Naive thymus-derived CD4-positive, alpha-beta T cell (primary cell): ENCODE measurements around the gene TNFRSF6B. TPM values are rescaled to one million over a fixed set of nuclear protein-coding genes. Genes with fewer than 3 reads are reported as not detected.
A peak's percentile ranks its signal among the peaks of the same experiment; 100 is the strongest.

Source experiments
- ATAC-seq: fragments of 150-1000 bp; cut with Tn5 transposase; 2 replicates; pipeline ENCODE4 v1.10.0; 2021; ENCODE audit warnings: mild to moderate bottlenecking, moderate library complexity
- CTCF ChIA-PET: fragments of 350-600 bp; sonication (Branson Sonifier 250); formaldehyde crosslinking; loops from one replicate; lab custom pipeline; 2021; ENCODE audit warnings: antibody characterized with exemption; lab: Charles Lee
- POLR2A ChIA-PET: fragments of 350-600 bp; sonication (Branson Sonifier 250); formaldehyde crosslinking; loops from one replicate; lab custom pipeline; 2021; ENCODE audit warnings: antibody characterized with exemption, inconsistent platforms; lab: Charles Lee
- DNase-seq, 9 donors: peaks; one replicate each; pipeline versions ENCODE4 v3.0.0 to v3.0.0-alpha.2; 2020 to 2022; ENCODE audit warnings: mixed read lengths in 1 of 9
- H3K27ac ChIP-seq: one replicate; pipeline ENCODE4 v1.7.0; 2013; ENCODE audit warnings: mild to moderate bottlenecking, low read depth, low read length, moderate library complexity
- H3K27me3 ChIP-seq, 2 donors: one replicate each; pipeline ENCODE4 v1.7.0; 2013; ENCODE audit warnings: low read length in 2 of 2, mild to moderate bottlenecking in 2 of 2, moderate library complexity in 2 of 2; ENCODE audit not compliant: control insufficient read depth in 2 of 2, insufficient read depth in 2 of 2
- H3K36me3 ChIP-seq, 3 experiments: 1 replicate in 2 of 3; 2 replicates in 1 of 3; pipeline ENCODE4 v1.7.0; 2013; ENCODE audit warnings: low read length in 3 of 3, mild to moderate bottlenecking in 3 of 3, moderate library complexity in 1 of 3; ENCODE audit not compliant: insufficient read depth in 3 of 3, control insufficient read depth in 2 of 3
- H3K4me1 ChIP-seq, 2 donors: one replicate each; pipeline ENCODE4 v1.7.0; 2013; ENCODE audit warnings: low read length in 2 of 2, mild to moderate bottlenecking in 2 of 2, moderate library complexity in 1 of 2; ENCODE audit not compliant: control insufficient read depth in 2 of 2, insufficient read depth in 2 of 2
- H3K4me3 ChIP-seq: 2 replicates; pipeline ENCODE4 v1.7.0; 2013; ENCODE audit warnings: mild to moderate bottlenecking, low read length
- H3K9me3 ChIP-seq, 3 experiments: 1 replicate in 2 of 3; 2 replicates in 1 of 3; pipeline ENCODE4 v1.7.0; 2013; ENCODE audit warnings: low read length in 3 of 3; ENCODE audit not compliant: control insufficient read depth in 2 of 3
- H3K27ac Mint-ChIP-seq, 9 donors: one replicate each; pipeline ENCODE4 v1.8.0; 2020 to 2022; ENCODE audit warnings: mixed read lengths in 9 of 9, mild to moderate bottlenecking in 8 of 9, moderate library complexity in 5 of 9, inconsistent platforms in 2 of 9
- H3K27me3 Mint-ChIP-seq, 5 donors: one replicate each; pipeline ENCODE4 v1.8.0; 2021 to 2022; ENCODE audit warnings: mixed read lengths in 5 of 5, mild to moderate bottlenecking in 1 of 5
- H3K36me3 Mint-ChIP-seq, 5 donors: one replicate each; pipeline ENCODE4 v1.8.0; 2020 to 2022; ENCODE audit warnings: mixed read lengths in 5 of 5, mild to moderate bottlenecking in 3 of 5, inconsistent platforms in 1 of 5
- H3K4me1 Mint-ChIP-seq, 7 donors: one replicate each; pipeline ENCODE4 v1.8.0; 2020 to 2022; ENCODE audit warnings: mixed read lengths in 7 of 7, mild to moderate bottlenecking in 3 of 7, inconsistent platforms in 1 of 7
- H3K4me3 Mint-ChIP-seq, 10 donors: one replicate each; pipeline ENCODE4 v1.8.0; 2020 to 2022; ENCODE audit warnings: mild to moderate bottlenecking in 10 of 10, mixed read lengths in 10 of 10, moderate library complexity in 6 of 10, inconsistent platforms in 2 of 10
- H3K9me3 Mint-ChIP-seq, 11 donors: one replicate each; pipeline ENCODE4 v1.8.0; 2020 to 2022; ENCODE audit warnings: mixed read lengths in 11 of 11, mild to moderate bottlenecking in 4 of 11, inconsistent platforms in 1 of 11, moderate library complexity in 1 of 11
- intact Hi-C, 2 donors: fragments of 100-400 bp; cut with micrococcal nuclease; formaldehyde crosslinking; loops; one replicate each; pipeline ENCODE4 v1.15.1; 2023
- polyA plus RNA-seq, 2 donors: library from polyadenylated mRNA; unstranded; fragments of 300-500 nt; fragmentation: Illumina TruSeq; gene quantifications; one replicate each; pipeline ENCODE4 v1.2.3, GENCODE V29; 2021
- total RNA-seq, 6 experiments: library from RNA in 5 of 6; stranded (reverse) in 5 of 6; gene quantifications; 1 replicate in 5 of 6; 2 replicates in 1 of 6; pipeline ENCODE4 v1.2.3 and lab custom pipeline; 2021 to 2026

TNFRSF6B gene
- total and polyA plus RNA-seq, 7 experiments from 2014 or later, result 0.22 to 0.74 TPM; not detected in 5

DNA sequence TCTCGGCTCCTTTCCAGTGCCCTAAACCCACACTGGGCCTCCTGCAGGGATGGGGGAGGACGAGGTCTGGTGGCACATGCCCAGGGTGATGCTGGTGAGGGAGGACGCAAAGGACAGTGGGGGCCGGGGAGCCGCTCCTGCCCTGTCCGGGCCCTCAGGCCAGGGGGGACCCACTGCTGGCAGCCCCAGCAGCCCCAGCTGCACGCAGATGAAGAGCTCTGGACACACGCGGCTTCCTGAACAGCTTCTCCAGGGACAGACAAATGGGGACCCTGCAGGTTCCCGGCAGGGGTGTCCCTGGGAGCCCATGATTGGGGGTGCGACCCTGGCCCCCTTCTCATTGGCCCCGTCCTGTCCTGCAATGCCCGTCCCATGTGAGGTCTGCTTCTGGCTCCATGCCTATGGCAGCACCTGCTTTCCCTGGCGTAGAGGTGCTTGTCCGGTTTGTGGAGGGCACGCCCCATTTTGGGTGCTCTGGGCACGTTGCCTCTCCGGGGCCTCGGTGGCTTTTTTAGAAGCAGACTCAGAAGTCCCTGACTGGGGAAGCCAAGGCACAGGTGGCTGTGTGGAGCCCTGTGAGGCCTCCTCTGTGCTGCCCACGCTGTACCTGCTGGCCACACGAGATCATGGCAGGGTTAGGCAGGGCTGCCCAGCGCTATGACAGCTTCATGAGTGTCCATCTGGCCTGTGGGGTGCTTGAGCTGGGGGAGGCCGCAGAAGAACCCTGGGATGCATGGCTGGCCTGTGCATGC lies 15.4 kb upstream of the TNFRSF6B start:
- Mint-ChIP-seq H3K9me3 (no peaks in the 10 kb centered on the region), H3K27ac (no peak overlapping the region), H3K27me3 (no peaks in the 10 kb centered on the region), H3K4me3 (no peak overlapping the region), H3K36me3 (peaks cover 0 to 12% (median 0%) of the 10 kb centered on the region in 5 donors), H3K4me1 (peaks cover 0 to 5% (median 0%) of the 10 kb centered on the region in 7 donors)
- Histone ChIP-seq H3K4me3 (no peak overlapping the region), H3K4me1 (no peaks in the 10 kb centered on the region), H3K36me3 (peaks cover 0 to 22% (median 0%) of the 10 kb centered on the region in 3 experiments), H3K27ac (no peak overlapping the region), H3K27me3 (no peaks in the 10 kb centered on the region), H3K9me3 (no peaks in the 10 kb centered on the region)
- intact Hi-C loops, result no loop called here
- ChIA-PET CTCF (no interaction called here), POLR2A (interaction anchor here (0.6 kb wide), 1 partner anchor 175 kb away, joined by 7 read pairs; no protein-coding TSS in a partner anchor)
- ATAC-seq, result no peak
- DNase-seq, result no peak

DNA sequence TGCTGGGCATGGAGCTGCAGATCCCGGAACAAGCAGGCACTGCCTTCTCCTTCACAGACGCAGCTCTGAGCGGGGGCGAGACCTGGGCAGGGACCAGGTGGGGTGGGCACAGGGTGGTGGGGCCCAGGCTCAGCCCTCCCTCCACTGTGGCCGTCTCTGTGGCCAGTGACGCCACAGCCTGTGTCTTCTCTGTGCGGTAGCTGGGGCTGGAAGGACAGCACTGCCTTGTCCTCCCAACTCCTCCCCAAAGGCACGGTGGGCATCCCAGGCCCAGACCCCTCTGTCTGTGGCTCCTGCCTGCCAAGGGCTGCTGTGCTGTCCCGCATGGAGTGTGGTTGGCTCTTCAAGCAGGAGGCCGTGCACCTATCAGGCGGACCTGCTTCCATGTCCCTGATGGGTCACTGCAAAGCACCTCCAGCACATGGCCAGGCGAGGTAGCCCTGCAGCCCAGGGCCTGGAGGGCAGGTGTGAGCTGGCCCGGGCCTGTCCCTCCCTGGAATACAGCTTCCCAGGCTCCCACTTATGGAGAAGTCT lies 14.8 kb upstream of the TNFRSF6B start:
- ChIA-PET POLR2A (no interaction called here), CTCF (no interaction called here)
- intact Hi-C loops, result no loop called here
- peaks cover 0 to 6% (median 1%) of the 10 kb centered on the region in 7 donors for H3K4me1 Mint-ChIP-seq
- H3K4me3 ChIP-seq, result no peak overlapping the region
- H3K27me3 ChIP-seq, result no peaks in the 10 kb centered on the region
- H3K36me3 Mint-ChIP-seq, result peaks cover 0 to 12% (median 0%) of the 10 kb centered on the region in 5 donors
- H3K27ac Mint-ChIP-seq, result no peak overlapping the region
- H3K4me1 ChIP-seq, result peaks cover 0 to 4% of the 10 kb centered on the region in 2 donors
- DNase-seq (no peak), ATAC-seq (no peak)
- no peak overlapping the region for H3K4me3 Mint-ChIP-seq
- peaks cover 0 to 22% (median 0%) of the 10 kb centered on the region in 3 experiments for H3K36me3 ChIP-seq
- no peaks in the 10 kb centered on the region for H3K9me3 ChIP-seq
- no peak overlapping the region for H3K27ac ChIP-seq
- no peaks in the 10 kb centered on the region for H3K9me3 Mint-ChIP-seq
- no peaks in the 10 kb centered on the region for H3K27me3 Mint-ChIP-seq

DNA sequence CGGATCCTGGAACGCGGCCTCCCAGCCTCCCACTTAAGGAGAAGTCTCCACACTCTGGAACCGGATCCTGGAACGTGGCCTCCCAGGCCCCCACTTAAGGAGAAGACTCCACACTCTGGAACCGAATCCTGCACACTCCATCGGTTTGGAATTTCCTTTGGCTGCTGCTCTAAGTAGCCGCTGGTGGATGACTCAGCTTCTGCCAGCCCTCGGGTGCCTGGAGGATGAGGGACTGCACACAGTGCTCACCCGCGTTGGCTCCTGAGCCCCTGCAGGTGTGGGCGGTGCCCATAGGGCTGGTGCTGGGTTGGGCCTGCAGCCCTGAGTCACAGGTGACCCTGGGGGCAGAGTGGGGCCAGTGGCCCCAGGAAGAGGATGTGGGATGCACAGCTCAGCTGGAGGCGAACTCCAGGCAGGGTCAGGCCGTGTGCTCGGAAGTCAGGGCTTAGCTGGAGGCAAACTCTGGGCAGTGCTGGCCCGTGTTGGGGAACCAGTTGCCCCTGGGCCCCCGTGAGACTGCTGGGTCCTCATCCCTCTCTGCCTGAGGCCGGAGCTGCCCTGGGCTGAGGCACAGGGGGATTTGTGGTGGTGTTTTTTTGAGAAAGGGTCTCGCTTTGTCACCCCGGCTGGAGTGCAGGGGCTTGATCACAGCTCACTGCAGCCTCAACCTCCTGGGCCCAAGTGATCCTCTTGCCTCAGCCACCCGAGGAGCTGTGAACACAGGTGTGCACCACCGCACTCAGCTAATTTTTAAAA lies 13.9 kb upstream of the TNFRSF6B start:
- Histone ChIP-seq H3K4me3 (no peak overlapping the region), H3K27ac (no peak overlapping the region), H3K36me3 (peaks cover 0 to 16% (median 0%) of the 10 kb centered on the region in 3 experiments), H3K27me3 (no peaks in the 10 kb centered on the region), H3K9me3 (no peaks in the 10 kb centered on the region), H3K4me1 (peaks cover 0 to 13% of the 10 kb centered on the region in 2 donors)
- no peak for DNase-seq
- no peak overlapping the region for H3K27ac Mint-ChIP-seq
- POLR2A ChIA-PET, result no interaction called here
- H3K9me3 Mint-ChIP-seq, result no peaks in the 10 kb centered on the region
- ATAC-seq, result no peak
- CTCF ChIA-PET, result no interaction called here
- H3K27me3 Mint-ChIP-seq, result no peaks in the 10 kb centered on the region
- intact Hi-C loops, result no loop called here
- no peak overlapping the region for H3K4me3 Mint-ChIP-seq
- H3K4me1 Mint-ChIP-seq, result peaks cover 0 to 10% (median 5%) of the 10 kb centered on the region in 7 donors
- H3K36me3 Mint-ChIP-seq, result peaks cover 0 to 7% (median 0%) of the 10 kb centered on the region in 5 donors

DNA sequence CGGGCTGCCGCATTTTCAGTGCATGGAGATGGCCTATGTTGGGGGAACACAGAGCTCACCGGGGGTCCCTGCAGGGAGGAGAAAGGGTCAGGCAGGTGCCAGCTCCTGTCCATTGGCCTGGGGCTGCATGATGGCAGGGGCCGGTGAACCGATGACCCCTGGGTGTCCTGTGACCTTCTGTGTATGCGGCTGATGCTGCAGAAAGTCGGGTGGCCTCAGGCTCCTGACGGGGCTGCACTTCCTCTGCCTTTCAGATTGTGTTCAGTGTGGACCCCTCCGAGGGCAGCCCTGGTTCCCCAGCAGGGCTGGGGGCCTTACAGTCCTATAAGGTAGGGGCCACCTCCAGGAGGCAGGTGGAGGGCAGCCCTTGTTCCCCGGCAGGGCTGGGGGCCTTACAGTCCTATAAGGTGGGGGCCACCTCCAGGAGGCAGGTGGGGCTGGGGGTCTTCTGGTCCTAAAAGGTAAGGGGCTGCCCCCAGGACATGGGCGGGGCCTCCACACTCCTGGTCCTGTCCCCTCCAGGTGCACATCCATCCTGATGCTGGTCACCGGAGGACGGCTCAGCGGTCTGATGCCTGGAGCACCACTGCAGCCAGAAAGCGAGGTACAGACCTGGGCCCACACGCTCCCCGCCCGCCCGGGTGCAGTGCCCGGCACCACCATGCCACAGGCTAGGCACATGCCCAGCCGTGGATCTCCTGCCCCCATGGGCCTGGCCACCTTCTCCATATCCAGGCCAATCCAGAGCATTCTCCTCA lies 11.0 kb upstream of the TNFRSF6B start:
- H3K4me3 Mint-ChIP-seq, result no peak overlapping the region
- no peak for ATAC-seq
- intact Hi-C loops, result no loop called here
- ChIA-PET POLR2A (no interaction called here), CTCF (no interaction called here)
- H3K27me3 ChIP-seq, result no peaks in the 10 kb centered on the region
- no peak overlapping the region for H3K27ac ChIP-seq
- H3K9me3 ChIP-seq, result no peaks in the 10 kb centered on the region
- no peak overlapping the region for H3K27ac Mint-ChIP-seq
- H3K36me3 Mint-ChIP-seq, result no peaks in the 10 kb centered on the region
- no peaks in the 10 kb centered on the region for H3K9me3 Mint-ChIP-seq
- H3K4me1 ChIP-seq, result peaks cover 0 to 16% of the 10 kb centered on the region in 2 donors
- no peak for DNase-seq
- H3K36me3 ChIP-seq, result no peaks in the 10 kb centered on the region
- H3K27me3 Mint-ChIP-seq, result no peaks in the 10 kb centered on the region
- peaks cover 0 to 10% (median 5%) of the 10 kb centered on the region in 7 donors for H3K4me1 Mint-ChIP-seq
- no peak overlapping the region for H3K4me3 ChIP-seq

DNA sequence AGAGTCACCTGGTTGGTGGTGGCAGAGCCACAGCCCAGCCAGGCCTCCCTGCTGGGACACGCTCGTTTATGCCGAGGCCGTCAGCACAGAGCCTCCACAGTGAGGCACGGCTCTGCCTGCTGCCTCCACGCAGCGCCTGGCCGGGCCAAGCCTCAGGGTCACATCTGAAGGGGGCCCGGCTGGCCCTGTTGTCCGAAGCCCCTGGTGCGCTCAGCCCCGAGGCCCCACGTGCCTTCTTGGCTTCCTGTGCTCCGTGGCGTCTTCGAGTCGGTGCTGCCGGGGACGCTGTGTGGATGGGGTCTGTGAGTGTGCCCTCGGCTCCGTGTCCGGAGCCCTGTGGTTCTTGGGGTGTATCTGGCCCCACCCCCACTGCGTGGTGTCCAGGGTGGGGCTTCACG lies 10.4 kb upstream of the TNFRSF6B start:
- CTCF ChIA-PET, result no interaction called here
- no peak overlapping the region for H3K27ac Mint-ChIP-seq

More for the DNA sequence above, 10.4 kb upstream of the TNFRSF6B start:
- H3K4me3 Mint-ChIP-seq, result peak overlapping the region in 1 of 10 donors; percentile 33
- ATAC-seq (no peak), DNase-seq (no peak)
- no peak overlapping the region for H3K27ac ChIP-seq
- peaks cover 0 to 10% (median 5%) of the 10 kb centered on the region in 7 donors for H3K4me1 Mint-ChIP-seq
- H3K4me3 ChIP-seq, result no peak overlapping the region
- no peaks in the 10 kb centered on the region for H3K9me3 ChIP-seq
- H3K9me3 Mint-ChIP-seq, result no peaks in the 10 kb centered on the region
- H3K36me3 Mint-ChIP-seq, result no peaks in the 10 kb centered on the region
- H3K36me3 ChIP-seq, result no peaks in the 10 kb centered on the region
- H3K4me1 ChIP-seq, result peaks cover 0 to 16% of the 10 kb centered on the region in 2 donors
- POLR2A ChIA-PET, result no interaction called here
- H3K27me3 Mint-ChIP-seq, result no peaks in the 10 kb centered on the region
- no peaks in the 10 kb centered on the region for H3K27me3 ChIP-seq
- intact Hi-C loops, result no loop called here
